Measurements from ENCODE around the gene CCN5. TPM values are rescaled to one million over a fixed set of nuclear protein-coding genes. Genes with fewer than 3 reads are reported as not detected.

CCN5 gene
- total RNA-seq, 1 donor from 2014 or later, result not detected

- no peak for TF ChIP-seq CTCF (conservative IDR thresholded peaks at IDR 0.05; ENCODE audit: low read depth, low read length)
- DNase-seq (ENCODE audit: low read depth), result peak; percentile 85
- peak overlapping the region; percentile 6 for H3K4me3 ChIP-seq (ENCODE audit: low read depth, low read length)
Measured at GRCh38 chr20:44728801-44729443, 13.8 kb downstream of the CCN5 start.

GRCh38 chr20:44730441-44730840, 15.3 kb downstream of the CCN5 start:
- peak; percentile 94 for DNase-seq (ENCODE audit: low read depth)
- no peak overlapping the region for H3K4me3 ChIP-seq (ENCODE audit: low read depth, low read length)
- TF ChIP-seq CTCF (conservative IDR thresholded peaks at IDR 0.05; ENCODE audit: low read depth, low read length), result no peak

- TF ChIP-seq CTCF (conservative IDR thresholded peaks at IDR 0.05; ENCODE audit: low read depth, low read length), result no peak
- H3K4me3 ChIP-seq (ENCODE audit: low read depth, low read length), result no peak overlapping the region
- no peak for DNase-seq (ENCODE audit: low read depth)
Measured at GRCh38 chr20:44731657-44732056, 16.5 kb downstream of the CCN5 start.

GRCh38 chr20:44732327-44732726, 17.2 kb downstream of the CCN5 start:
- no peak for TF ChIP-seq CTCF (conservative IDR thresholded peaks at IDR 0.05; ENCODE audit: low read depth, low read length)
- DNase-seq (ENCODE audit: low read depth), result no peak
- no peak overlapping the region for H3K4me3 ChIP-seq (ENCODE audit: low read depth, low read length)

DNA sequence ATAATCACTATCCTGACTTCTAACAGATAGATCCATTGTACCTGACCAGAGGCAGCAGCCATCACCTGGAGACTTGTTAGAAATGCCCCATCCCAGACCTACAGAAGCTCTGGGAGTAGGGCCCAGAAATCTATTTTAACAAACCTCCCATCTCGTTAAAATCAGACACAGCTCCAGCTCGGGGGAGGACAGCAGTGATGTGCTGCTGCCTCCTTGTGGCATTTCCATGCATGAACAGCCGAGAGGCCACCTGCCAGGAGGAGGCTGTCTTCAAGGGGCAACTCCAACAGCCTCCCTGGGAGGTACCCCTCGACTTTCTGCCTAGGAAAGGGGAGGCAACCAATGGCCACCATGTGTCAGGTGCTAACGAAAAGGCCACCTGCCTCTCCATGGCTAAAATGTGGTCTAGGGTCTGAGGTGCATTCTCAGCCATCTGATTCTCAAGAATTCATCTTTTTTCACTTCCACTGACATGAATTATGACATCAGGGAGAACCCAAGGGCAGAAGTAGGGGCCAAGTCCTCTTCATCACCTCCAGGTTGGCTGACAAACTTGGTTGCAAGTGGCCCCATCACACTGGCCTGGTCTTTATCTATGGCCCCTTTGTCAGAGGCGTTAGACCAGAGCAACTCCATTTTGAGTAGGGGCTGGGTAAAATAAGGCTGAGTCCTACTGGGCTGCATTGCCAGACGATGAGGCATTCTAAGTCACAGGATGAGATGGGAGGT, 18.3 kb downstream of the CCN5 start:
- no peak for DNase-seq (ENCODE audit: low read depth)
- H3K4me3 ChIP-seq (ENCODE audit: low read depth, low read length), result no peak overlapping the region
- peak; percentile 92 for TF ChIP-seq CTCF (conservative IDR thresholded peaks at IDR 0.05; ENCODE audit: low read depth, low read length)

DNA sequence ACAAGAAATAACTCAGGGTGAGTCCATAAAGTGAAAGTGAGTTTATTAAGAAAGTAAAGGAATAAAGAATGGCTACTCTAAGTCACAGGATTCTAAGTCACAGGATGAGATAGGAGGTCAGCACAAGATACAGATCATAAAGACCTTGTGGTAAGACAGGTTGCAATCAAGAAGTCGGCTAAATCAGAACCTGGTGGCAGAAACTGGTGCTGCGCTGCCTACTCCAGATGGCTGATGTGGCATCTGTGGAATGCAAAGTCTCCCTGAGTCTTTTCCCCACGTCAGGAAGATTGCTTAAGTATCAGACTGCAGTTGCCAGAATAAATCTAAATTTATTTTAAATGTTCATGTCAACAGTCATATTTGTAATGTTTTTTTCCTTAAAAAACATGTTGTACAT, 19.8 kb downstream of the CCN5 start:
- peak; percentile 44 for TF ChIP-seq CTCF (conservative IDR thresholded peaks at IDR 0.05; ENCODE audit: low read depth, low read length)
- H3K4me3 ChIP-seq (ENCODE audit: low read depth, low read length), result no peak overlapping the region
- no peak for DNase-seq (ENCODE audit: low read depth)

DNA sequence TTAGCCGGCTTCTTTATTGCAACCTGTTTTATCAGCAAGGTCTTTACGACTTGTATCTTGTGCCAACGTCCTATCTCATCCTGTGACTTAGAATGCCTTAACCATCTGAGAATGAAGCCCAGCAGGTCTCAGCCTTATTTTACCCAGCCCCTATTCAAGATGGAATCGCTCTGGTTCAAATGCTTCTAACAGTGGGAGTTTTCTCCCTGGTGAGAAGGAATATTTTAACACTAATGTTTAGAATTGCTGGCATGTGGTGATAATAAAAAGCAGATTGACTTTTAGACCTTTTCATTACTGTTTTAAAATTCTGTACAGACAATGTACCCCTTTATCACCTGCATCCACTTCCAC, 20.6 kb downstream of the CCN5 start:
- DNase-seq (ENCODE audit: low read depth), result no peak
- no peak for TF ChIP-seq CTCF (conservative IDR thresholded peaks at IDR 0.05; ENCODE audit: low read depth, low read length)
- H3K4me3 ChIP-seq (ENCODE audit: low read depth, low read length), result no peak overlapping the region
